CD4-positive, alpha-beta T cell treated with Interleukin-6 for 4 hours (primary cell): ENCODE data around the gene VPS72.
A peak's percentile ranks its signal among the peaks of the same experiment; 100 is the strongest.

ENCODE experiments used
- DNase-seq: peaks from one replicate; pipeline ENCODE4 v3.0.0-alpha.2; 2020; ENCODE audit warnings: mixed read lengths

The VPS72 gene

GRCh38 chr1:151184211-151184610 lies 5.8 kb downstream of the VPS72 start:
- DNase-seq, result no peak

GRCh38 chr1:151176514-151177045 lies 13.4 kb downstream of the VPS72 start:
- DNase-seq, result no peak

GRCh38 chr1:151175863-151176262 lies 14.1 kb downstream of the VPS72 start, which contains the start of gene TMOD4:
TMOD4 (minus strand) TSS chr1:151175981; CDS start chr1:151174875, 1,106 bp downstream.
- no peak for DNase-seq

GRCh38 chr1:151175041-151175741 lies 14.8 kb downstream of the VPS72 start:
- DNase-seq, result no peak

- DNase-seq, result no peak
Measured at GRCh38 chr1:151171190-151171589, 18.8 kb downstream of the VPS72 start.

GRCh38 chr1:151167116-151167515 lies 22.9 kb downstream of the VPS72 start:
- DNase-seq, result no peak

- no peak for DNase-seq
Measured at GRCh38 chr1:151166505-151166956, 23.5 kb downstream of the VPS72 start.

- peak; percentile 96 for DNase-seq
Measured at GRCh38 chr1:151165738-151166504, 24.1 kb downstream of the VPS72 start, which contains the start of the genes LYSMD1 and SCNM1. LYSMD1 (minus strand) TSS chr1:151165902; CDS start chr1:151165258, 644 bp downstream. SCNM1 (plus strand) TSS chr1:151166144; CDS start chr1:151166153, 9 bp downstream.

GRCh38 chr1:151165281-151165737 lies 24.7 kb downstream of the VPS72 start:
- no peak for DNase-seq

GRCh38 chr1:151164732-151165280 lies 25.2 kb downstream of the VPS72 start:
- DNase-seq, result no peak

- DNase-seq, result no peak
Measured at GRCh38 chr1:151159373-151159772, 30.6 kb downstream of the VPS72 start.

GRCh38 chr1:151158751-151159251 lies 31.2 kb downstream of the VPS72 start:
- peak; percentile 16 for DNase-seq

- peak; percentile 29 for DNase-seq
Measured at GRCh38 chr1:151158326-151158725, 31.7 kb downstream of the VPS72 start.

GRCh38 chr1:151157067-151157531 lies 32.9 kb downstream of the VPS72 start:
- DNase-seq, result peak; percentile 74

GRCh38 chr1:151156515-151156819 lies 33.5 kb downstream of the VPS72 start, which contains the start of gene TNFAIP8L2:
TNFAIP8L2 (plus strand) TSS chr1:151156649; CDS start chr1:151158698, 2,049 bp downstream.
- peak; percentile 90 for DNase-seq

GRCh38 chr1:151147665-151148064 lies 42.3 kb downstream of the VPS72 start:
- no peak for DNase-seq

GRCh38 chr1:151147132-151147503 lies 42.9 kb downstream of the VPS72 start:
- no peak for DNase-seq

GRCh38 chr1:151146412-151147131 lies 43.4 kb downstream of the VPS72 start, which contains the start of gene SEMA6C:
SEMA6C (minus strand) TSS chr1:151146631; CDS start chr1:151142621, 4,010 bp downstream.
- DNase-seq, result peak; percentile 91

GRCh38 chr1:151146072-151146411 lies 44.0 kb downstream of the VPS72 start:
- no peak for DNase-seq

GRCh38 chr1:151145304-151146071 lies 44.5 kb downstream of the VPS72 start:
- peak; percentile 41 for DNase-seq
